Left lung (tissue), 10 donors: ENCODE results near the gene ZSCAN5C. TPM values are rescaled to one million over a fixed set of nuclear protein-coding genes. Genes with fewer than 3 reads are reported as not detected.
"Not testable (repeated sequence)": the region's sequence is repeated elsewhere in the genome, so short reads cannot be mapped to it uniquely, and the experiment has no call there.

ENCODE experiments used
- ATAC-seq: fragments of 200-7000 bp; cut with Tn5 transposase; one replicate; pipeline ENCODE4 v1.9.1; 2020; ENCODE audit warnings: moderate library complexity
- DNase-seq, 4 donors: peaks; one replicate each; pipeline ENCODE4 v3.0.0-alpha.2; 2013 to 2020
- H3K27ac ChIP-seq, 2 donors: fragments of 200-600 bp; sonication (generic) in 1 of 2; one replicate each; pipeline versions ENCODE4 v1.5.0 to v1.8.0; 2020 to 2021
- H3K27me3 ChIP-seq, 2 donors: fragments of 200-600 bp; sonication (generic) in 1 of 2; one replicate each; pipeline versions ENCODE4 v1.5.0 to v1.8.0; 2020 to 2021
- H3K36me3 ChIP-seq, 2 donors: fragments of 200-600 bp; sonication (generic) in 1 of 2; one replicate each; pipeline versions ENCODE4 v1.5.0 to v1.8.0; 2020 to 2021
- H3K4me1 ChIP-seq, 2 donors: fragments of 200-600 bp; one replicate each; pipeline ENCODE4 v1.8.0; 2021
- H3K4me3 ChIP-seq, 2 donors: fragments of 200-600 bp; sonication (generic) in 1 of 2; one replicate each; pipeline versions ENCODE4 v1.5.0 to v1.8.0; 2020 to 2021; ENCODE audit warnings: mild to moderate bottlenecking in 1 of 2
- H3K9me3 ChIP-seq, 2 donors: fragments of 200-600 bp; sonication (generic) in 1 of 2; one replicate each; pipeline versions ENCODE4 v1.5.0 to v1.8.0; 2020 to 2021
- intact Hi-C, 2 donors: fragments of 100-400 bp; cut with DNase I; formaldehyde crosslinking; loops; one replicate each; pipeline versions ENCODE4 v1.11.2 to v1.14.2; 2022
- polyA plus RNA-seq, 6 donors: library from polyadenylated mRNA; unstranded; fragments of 120-200 nt; gene quantifications; one replicate each; pipeline ENCODE4 v1.2.1, GENCODE V29; 2013; ENCODE audit not compliant: insufficient read length in 6 of 6
- total RNA-seq, 2 donors: library from RNA; stranded (reverse); fragmentation: NEBNext Ultra II Directional; extraction: Animal tissue kit (Norgen Biotek cat#: 25700); gene quantifications; one replicate each; pipeline ENCODE4 v1.2.1, GENCODE V29; 2021
- TF ChIP-seq, protein P1 (sequence below), 2 donors: fragments of 200-600 bp; sonication (generic) in 1 of 2; IDR thresholded peaks; one replicate each; pipeline versions ENCODE4 v1.5.0 to v1.8.0; 2021; ENCODE audit warnings: antibody characterized with exemption in 2 of 2
- donor health status: DM: no; HTN: yes; CAD: no.
- donor health status: DM: no; HTN: no; CAD: no.

Gene ZSCAN5C
- total and polyA plus RNA-seq, 8 donors: not detected

- no peak for DNase-seq
- H3K27me3 ChIP-seq: peaks cover 6 to 37% of the 10 kb centered on the region in 2 donors
- no peaks in the 10 kb centered on the region for H3K9me3 ChIP-seq
- ATAC-seq: no peak
- peaks cover 0 to 6% of the 10 kb centered on the region in 2 donors for H3K4me1 ChIP-seq
- intact Hi-C loops: loop anchor here in 1 of 2 donors (5.0 to 10.0 kb wide), 2 partner anchors 70 to 97 kb away; no protein-coding TSS in a partner anchor
- H3K4me3 ChIP-seq: no peak overlapping the region
- TF ChIP-seq, protein P1, sequence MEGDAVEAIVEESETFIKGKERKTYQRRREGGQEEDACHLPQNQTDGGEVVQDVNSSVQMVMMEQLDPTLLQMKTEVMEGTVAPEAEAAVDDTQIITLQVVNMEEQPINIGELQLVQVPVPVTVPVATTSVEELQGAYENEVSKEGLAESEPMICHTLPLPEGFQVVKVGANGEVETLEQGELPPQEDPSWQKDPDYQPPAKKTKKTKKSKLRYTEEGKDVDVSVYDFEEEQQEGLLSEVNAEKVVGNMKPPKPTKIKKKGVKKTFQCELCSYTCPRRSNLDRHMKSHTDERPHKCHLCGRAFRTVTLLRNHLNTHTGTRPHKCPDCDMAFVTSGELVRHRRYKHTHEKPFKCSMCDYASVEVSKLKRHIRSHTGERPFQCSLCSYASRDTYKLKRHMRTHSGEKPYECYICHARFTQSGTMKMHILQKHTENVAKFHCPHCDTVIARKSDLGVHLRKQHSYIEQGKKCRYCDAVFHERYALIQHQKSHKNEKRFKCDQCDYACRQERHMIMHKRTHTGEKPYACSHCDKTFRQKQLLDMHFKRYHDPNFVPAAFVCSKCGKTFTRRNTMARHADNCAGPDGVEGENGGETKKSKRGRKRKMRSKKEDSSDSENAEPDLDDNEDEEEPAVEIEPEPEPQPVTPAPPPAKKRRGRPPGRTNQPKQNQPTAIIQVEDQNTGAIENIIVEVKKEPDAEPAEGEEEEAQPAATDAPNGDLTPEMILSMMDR (IDR thresholded peaks at IDR 0.05): no peak
- H3K27ac ChIP-seq: no peak overlapping the region
- H3K36me3 ChIP-seq: no peaks in the 10 kb centered on the region
Observed at GRCh38 chr19:56174550-56174949, 27.5 kb upstream of the ZSCAN5C start.

DNA sequence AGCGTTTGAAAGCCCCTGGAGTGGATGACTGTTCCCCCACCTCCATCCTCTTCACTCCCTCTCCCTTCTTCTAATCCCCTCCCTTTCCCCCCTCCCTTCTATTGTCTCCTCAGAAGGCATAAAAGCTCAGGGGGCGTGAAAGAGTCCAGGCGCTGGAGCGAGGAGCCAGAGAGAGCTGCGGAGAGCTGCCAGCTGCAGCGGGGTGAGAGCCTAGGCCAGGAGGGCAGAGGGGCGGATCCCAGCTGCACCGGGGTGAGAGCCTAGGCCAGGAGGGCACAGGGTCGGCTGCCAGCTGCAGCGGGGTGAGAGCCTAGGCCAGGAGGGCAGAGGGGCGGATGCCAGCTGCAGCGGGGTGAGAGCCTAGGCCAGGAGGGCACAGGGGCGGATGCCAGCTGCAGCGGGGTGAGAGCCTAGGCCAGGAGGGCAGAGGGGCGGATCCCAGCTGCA is 26.2 kb upstream of the ZSCAN5C start, which contains the start of gene GALP:
Gene GALP, plus strand, starts transcription at position 148 of the 447 bp plus-strand sequence. CDS start 1,101 bp downstream, outside the sequence.
- intact Hi-C loops: loop anchor here in 1 of 2 donors (10.0 kb wide), 1 partner anchor 71 kb away; no protein-coding TSS in a partner anchor
- DNase-seq: not testable (repeated sequence)

GRCh38 chr19:56176310-56176709 is 25.8 kb upstream of the ZSCAN5C start:
- H3K36me3 ChIP-seq, H3K27ac ChIP-seq, H3K4me3 ChIP-seq, DNase-seq, H3K9me3 ChIP-seq, ATAC-seq, H3K4me1 ChIP-seq: not testable (repeated sequence)
- intact Hi-C loops: loop anchor here in 1 of 2 donors (10.0 kb wide), 1 partner anchor 72 kb away; no protein-coding TSS in a partner anchor
- peaks cover 6 to 37% of the 10 kb centered on the region in 2 donors for H3K27me3 ChIP-seq

More for the DNA sequence above, 26.2 kb upstream of the ZSCAN5C start, which contains the start of gene GALP:
- H3K36me3 ChIP-seq, H3K9me3 ChIP-seq, H3K4me1 ChIP-seq, H3K27ac ChIP-seq, H3K4me3 ChIP-seq, ATAC-seq: not testable (repeated sequence)
- peaks cover 6 to 37% of the 10 kb centered on the region in 2 donors for H3K27me3 ChIP-seq

- TF ChIP-seq, protein P1 (IDR thresholded peaks at IDR 0.05): no peak
- Histone ChIP-seq H3K27ac (no peak overlapping the region), H3K4me1 (peaks cover 0 to 3% of the 10 kb centered on the region in 2 donors), H3K36me3 (no peaks in the 10 kb centered on the region), H3K27me3 (peaks cover 6 to 39% of the 10 kb centered on the region in 2 donors), H3K9me3 (no peaks in the 10 kb centered on the region), H3K4me3 (no peak overlapping the region)
- intact Hi-C loops: loop anchor here in 1 of 2 donors (10.0 kb wide), 1 partner anchor 72 kb away; no protein-coding TSS in a partner anchor
- ATAC-seq (no peak), DNase-seq (no peak)
Observed at GRCh38 chr19:56176881-56177280, 25.2 kb upstream of the ZSCAN5C start.

GRCh38 chr19:56177564-56178243 is 24.4 kb upstream of the ZSCAN5C start:
- TF ChIP-seq, protein P1 (IDR thresholded peaks at IDR 0.05): no peak
- no peak for ATAC-seq
- Histone ChIP-seq H3K36me3 (no peaks in the 10 kb centered on the region), H3K4me1 (no peaks in the 10 kb centered on the region), H3K27me3 (peaks cover 6 to 44% of the 10 kb centered on the region in 2 donors), H3K9me3 (no peaks in the 10 kb centered on the region), H3K4me3 (no peak overlapping the region), H3K27ac (no peak overlapping the region)
- intact Hi-C loops: loop anchor here in 1 of 2 donors (10.0 kb wide), 1 partner anchor 73 kb away; no protein-coding TSS in a partner anchor
- no peak for DNase-seq

DNA sequence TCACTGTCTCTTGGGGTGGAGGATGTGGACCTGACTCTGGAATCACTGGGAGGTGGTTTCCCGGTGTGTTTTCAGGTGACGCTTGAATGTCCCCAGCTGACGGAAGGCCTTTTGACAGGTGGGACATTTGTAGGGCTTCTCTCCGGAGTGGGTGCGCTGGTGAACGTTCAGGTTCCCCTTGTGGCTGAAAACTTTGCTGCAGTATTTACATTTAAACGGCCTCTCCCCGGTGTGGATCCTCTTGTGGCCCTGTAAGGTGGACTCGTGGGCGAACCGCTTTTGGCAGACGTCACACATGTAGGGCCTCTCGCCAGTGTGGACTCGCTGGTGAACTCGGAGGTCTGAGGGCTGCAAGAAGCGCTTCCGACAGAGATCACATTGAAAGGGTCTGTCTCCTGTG is 12.3 kb upstream of the ZSCAN5C start:
- Histone ChIP-seq H3K9me3 (no peaks in the 10 kb centered on the region), H3K4me3 (no peak overlapping the region), H3K36me3 (no peaks in the 10 kb centered on the region), H3K27ac (no peak overlapping the region), H3K27me3 (no peaks in the 10 kb centered on the region), H3K4me1 (no peaks in the 10 kb centered on the region)
- ATAC-seq: no peak
- TF ChIP-seq, protein P1 (IDR thresholded peaks at IDR 0.05): no peak
- intact Hi-C loops: no loop called here
- no peak for DNase-seq
